GM12864 (cell line): Measurements from ENCODE around the gene IL21R.

Experiments used
- DNase-seq: peaks from one replicate; pipeline ENCODE4 v3.0.0-alpha.2; 2011; ENCODE audit warnings: low read depth
- H3K4me3 ChIP-seq: 2 replicates; pipeline ENCODE4 v1.5.1; 2011; ENCODE audit warnings: mild to moderate bottlenecking, low read depth, low read length, control low read depth
- CTCF ChIP-seq: IDR thresholded peaks from 2 replicates; pipeline ENCODE4 v1.5.1; 2011; ENCODE audit warnings: low read depth, mild to moderate bottlenecking, moderate library complexity, low read length, control low read depth, inconsistent platforms; ENCODE audit errors: missing control alignments

The IL21R gene

GRCh38 chr16:27460663-27461482 lies 58.9 kb downstream of the IL21R start:
- no peak overlapping the region for H3K4me3 ChIP-seq
- DNase-seq: no peak
- no peak for TF ChIP-seq CTCF

GRCh38 chr16:27461483-27462171 lies 59.7 kb downstream of the IL21R start:
- no peak for DNase-seq
- TF ChIP-seq CTCF: no peak
- no peak overlapping the region for H3K4me3 ChIP-seq

- no peak overlapping the region for H3K4me3 ChIP-seq
- no peak for TF ChIP-seq CTCF
- no peak for DNase-seq
These were observed 60.3 kb downstream of the IL21R start for GRCh38 chr16:27462200-27462845.

- TF ChIP-seq CTCF: no peak
- H3K4me3 ChIP-seq: no peak overlapping the region
- DNase-seq: no peak
These were observed 61.1 kb downstream of the IL21R start for GRCh38 chr16:27462846-27463682.

- TF ChIP-seq CTCF: no peak
- DNase-seq: no peak
- no peak overlapping the region for H3K4me3 ChIP-seq
These were observed 62.0 kb downstream of the IL21R start for GRCh38 chr16:27463741-27464591.
